SU-DHL-6 (cell line): ENCODE measurements around the gene ZNF286A.

ENCODE experiments used
- H2AFZ ChIP-seq: fragments of 200-600 bp; sonication (generic); 2 replicates; pipeline ENCODE4 v1.6.1; 2014; ENCODE audit warnings: low read depth, mild to moderate bottlenecking, moderate library complexity, mixed read lengths, antibody characterized with exemption, low read length; ENCODE audit not compliant: severe bottlenecking
- H3F3A ChIP-seq: fragments of 200-600 bp; shearing (Covaris generic); 2 replicates; pipeline ENCODE4 v1.6.0; 2016; ENCODE audit warnings: antibody characterized with exemption, mild to moderate bottlenecking; ENCODE audit not compliant: insufficient read depth
- H3K27ac ChIP-seq: fragments of 200-600 bp; sonication (generic); 2 replicates; pipeline ENCODE4 v1.5.1; 2016; ENCODE audit warnings: low read depth, mild to moderate bottlenecking, low read length, moderate library complexity, mixed read lengths
- H3K27me3 ChIP-seq: fragments of 200-600 bp; sonication (generic), shearing (Covaris generic); 2 replicates; pipeline ENCODE4 v1.6.0; 2014; ENCODE audit warnings: mild to moderate bottlenecking, low read length
- H3K36me3 ChIP-seq: fragments of 200-600 bp; sonication (generic); 2 replicates; pipeline ENCODE4 v1.6.1; 2014; ENCODE audit warnings: mild to moderate bottlenecking, low read length, mixed read lengths
- H3K4me2 ChIP-seq: fragments of 300-600, 200-600 bp; shearing (Covaris generic), sonication (generic); 2 replicates; pipeline ENCODE4 v1.6.0; 2014; ENCODE audit warnings: low read length, low read depth, mild to moderate bottlenecking; ENCODE audit not compliant: poor library complexity, severe bottlenecking
- H3K4me3 ChIP-seq: fragments of 200-600 bp; sonication (generic); 2 replicates; pipeline ENCODE4 v1.5.1; 2014; ENCODE audit warnings: antibody characterized with exemption, low read length, mild to moderate bottlenecking, mixed read lengths; ENCODE audit not compliant: insufficient read depth, poor library complexity, severe bottlenecking
- H3K79me2 ChIP-seq: fragments of 200-600 bp; sonication (generic); 2 replicates; pipeline ENCODE4 v1.6.1; 2014; ENCODE audit warnings: mild to moderate bottlenecking, low read length, moderate library complexity; ENCODE audit not compliant: insufficient read depth
- H3K9ac ChIP-seq: fragments of 200-600 bp; sonication (generic); 2 replicates; pipeline ENCODE4 v1.7.0; 2014; ENCODE audit warnings: mild to moderate bottlenecking, low read length
- H3K9me2 ChIP-seq: fragments of 200-600 bp; sonication (generic); replicated peaks from 2 replicates; pipeline ENCODE4 v1.6.1; 2014; ENCODE audit warnings: low read length; ENCODE audit not compliant: insufficient read depth
- H3K9me3 ChIP-seq: fragments of 200-600 bp; sonication (generic); 2 replicates; pipeline ENCODE4 v1.6.1; 2014; ENCODE audit warnings: low read length, mixed read lengths; ENCODE audit not compliant: insufficient read depth
- H4K20me1 ChIP-seq: fragments of 200-600 bp; sonication (generic); 2 replicates; pipeline ENCODE4 v1.6.1; 2014; ENCODE audit warnings: low read depth, mild to moderate bottlenecking, antibody characterized with exemption, low read length, moderate library complexity, mixed read lengths
- CTCF ChIP-seq: fragments of 200-600 bp; sonication (generic); IDR thresholded peaks from one replicate; pipeline ENCODE4 v1.5.1; 2017; ENCODE audit warnings: antibody characterized with exemption, mild to moderate bottlenecking, low read length, moderate library complexity; ENCODE audit not compliant: insufficient read depth, poor library complexity, severe bottlenecking
- EZH2phosphoT487 ChIP-seq: fragments of 200-600 bp; sonication (generic), shearing (Covaris generic); conservative IDR thresholded peaks from 2 replicates; pipeline ENCODE4 v1.6.1; 2018; ENCODE audit warnings: mild to moderate bottlenecking, antibody characterized with exemption, low read length, moderate library complexity, mixed read lengths

Gene ZNF286A

GRCh38 chr17:15740570-15741120, 41.1 kb downstream of the ZNF286A start:
- Histone ChIP-seq H3K79me2 (no peaks in the 10 kb centered on the region), H3K9me2 (no peaks in the 10 kb centered on the region), H3F3A (no peaks in the 10 kb centered on the region), H3K9ac (no peak overlapping the region), H3K36me3 (no peaks in the 10 kb centered on the region), H3K27ac (no peak overlapping the region), H3K9me3 (no peaks in the 10 kb centered on the region), H3K4me3 (no peak overlapping the region), H2AFZ (no peak overlapping the region), H3K4me2 (no peak overlapping the region), H4K20me1 (no peaks in the 10 kb centered on the region), H3K27me3 (no peaks in the 10 kb centered on the region)
- TF ChIP-seq EZH2phosphoT487 (no peak), CTCF (no peak)

GRCh38 chr17:15741624-15742023, 42.1 kb downstream of the ZNF286A start:
- no peak overlapping the region for H2AFZ ChIP-seq
- H3K9me3 ChIP-seq: no peaks in the 10 kb centered on the region
- no peaks in the 10 kb centered on the region for H3K36me3 ChIP-seq
- H3K27ac ChIP-seq: no peak overlapping the region
- H3K9ac ChIP-seq: no peak overlapping the region
- H4K20me1 ChIP-seq: no peaks in the 10 kb centered on the region
- TF ChIP-seq EZH2phosphoT487 (no peak), CTCF (no peak)
- H3K4me3 ChIP-seq: no peak overlapping the region
- H3K9me2 ChIP-seq: no peaks in the 10 kb centered on the region
- no peaks in the 10 kb centered on the region for H3F3A ChIP-seq
- no peaks in the 10 kb centered on the region for H3K79me2 ChIP-seq
- H3K27me3 ChIP-seq: no peaks in the 10 kb centered on the region
- H3K4me2 ChIP-seq: no peak overlapping the region

- Histone ChIP-seq H3K4me3 (no peak overlapping the region), H2AFZ (no peak overlapping the region), H3K27me3 (no peaks in the 10 kb centered on the region), H3K4me2 (no peak overlapping the region), H3K9me2 (no peaks in the 10 kb centered on the region), H3K27ac (no peak overlapping the region), H3K36me3 (no peaks in the 10 kb centered on the region), H3F3A (no peaks in the 10 kb centered on the region), H3K9ac (no peak overlapping the region), H3K9me3 (no peaks in the 10 kb centered on the region), H4K20me1 (no peaks in the 10 kb centered on the region), H3K79me2 (no peaks in the 10 kb centered on the region)
- TF ChIP-seq CTCF: no peak
- no peak for TF ChIP-seq EZH2phosphoT487
Observed at GRCh38 chr17:15742051-15742795, 42.7 kb downstream of the ZNF286A start.
